HCT116 (cell line): ENCODE measurements around the gene ACVRL1. TPM values are rescaled to one million over a fixed set of nuclear protein-coding genes. Genes with fewer than 3 reads are reported as not detected.

Source experiments
- ATAC-seq: fragments of 200-7000 bp; cut with Tn5 transposase; 2 replicates; pipeline ENCODE4 v1.9.1; 2020; ENCODE audit warnings: mild to moderate bottlenecking, moderate library complexity
- BruUV-seq: library from RNA; stranded (reverse); fragments of 400-500 nt; replicated peaks from 2 replicates; lab custom pipeline; 2021; lab: Mats Ljungman, UMichigan
- CTCF ChIA-PET: fragments of 300-600 bp; sonication (Branson Sonifier 250); formaldehyde crosslinking; loops from one replicate; lab custom pipeline; 2021; ENCODE audit warnings: antibody characterized with exemption; lab: Charles Lee
- POLR2A ChIA-PET: fragments of 300-600, 350-600 bp; sonication (Branson Sonifier 250); formaldehyde crosslinking; loops from one replicate; lab custom pipeline; 2021; ENCODE audit warnings: antibody characterized with exemption; lab: Charles Lee
- RAD21 ChIA-PET, 2 experiments: fragments of 300-600 bp; sonication (Branson Sonifier 250); formaldehyde crosslinking; loops; one replicate each; lab custom pipeline; 2023; ENCODE audit warnings: low total read pairs in 2 of 2; ENCODE audit not compliant: uncharacterized antibody in 2 of 2, unreplicated experiment in 2 of 2, low non-redundant PET in 1 of 2; lab: Charles Lee
- DNase-seq: peaks from one replicate; pipeline ENCODE4 v3.0.0-alpha.2; 2010; ENCODE audit warnings: low read depth, low spot score
- H2AFZ ChIP-seq: fragments of 200-600 bp; shearing (Covaris generic), sonication (generic); 2 replicates; pipeline ENCODE4 v1.6.1; 2017; ENCODE audit warnings: low read depth, mixed run types, mixed read lengths, antibody characterized with exemption, low read length; ENCODE audit not compliant: poor library complexity, severe bottlenecking
- H3K27ac ChIP-seq: 2 replicates; pipeline ENCODE4 v1.5.1; 2012; ENCODE audit warnings: low read depth, low read length
- H3K27me3 ChIP-seq: fragments of 200-600 bp; sonication (generic); 2 replicates; pipeline ENCODE4 v1.6.1; 2016; ENCODE audit warnings: mixed run types, low read length, mixed read lengths; ENCODE audit not compliant: insufficient read depth
- H3K36me3 ChIP-seq, 2 experiments: fragments of 200-500 bp in 1 of 2; fragments of 200-600 bp in 1 of 2; sonication (Bioruptor generic) in 1 of 2; sonication (generic) in 1 of 2; 2 replicates each; pipeline versions ENCODE4 v1.5.1 to v1.6.1; 2014 to 2016; ENCODE audit warnings: low read length in 2 of 2, inconsistent platforms in 1 of 2, mixed read lengths in 1 of 2, mixed run types in 1 of 2; ENCODE audit not compliant: insufficient read depth in 2 of 2, control insufficient read depth in 1 of 2
- H3K4me1 ChIP-seq, 2 experiments: fragments of 200-600 bp in 1 of 2; sonication (generic) in 1 of 2; 2 replicates each; pipeline versions ENCODE4 v1.5.1 to v1.6.1; 2012 to 2017; ENCODE audit warnings: low read length in 2 of 2, inconsistent platforms in 1 of 2, mild to moderate bottlenecking in 1 of 2, mixed read lengths in 1 of 2, mixed run types in 1 of 2, moderate library complexity in 1 of 2; ENCODE audit not compliant: insufficient read depth in 2 of 2, control insufficient read depth in 1 of 2
- H3K4me2 ChIP-seq: fragments of 200-600 bp; sonication (generic); 2 replicates; pipeline ENCODE4 v1.6.1; 2017; ENCODE audit warnings: mixed run types, low read length, mixed read lengths
- H3K4me3 ChIP-seq, 2 experiments: fragments of 200-600 bp in 1 of 2; sonication (generic) in 1 of 2; replicated peaks in 1 of 2; 2 replicates each; pipeline ENCODE4 v1.5.1; 2011 to 2016; ENCODE audit warnings: low read length in 2 of 2, control low read depth in 1 of 2, low read depth in 1 of 2, mild to moderate bottlenecking in 1 of 2, mixed read lengths in 1 of 2, mixed run types in 1 of 2
- H3K79me2 ChIP-seq: fragments of 200-600 bp; sonication (generic); 2 replicates; pipeline ENCODE4 v1.6.1; 2017; ENCODE audit warnings: mild to moderate bottlenecking, mixed run types, low read length, moderate library complexity, mixed read lengths; ENCODE audit not compliant: insufficient read depth
- H3K9ac ChIP-seq: fragments of 200-600 bp; sonication (generic); 2 replicates; pipeline ENCODE4 v1.6.1; 2016; ENCODE audit warnings: low read length, mixed read lengths
- H3K9me2 ChIP-seq: fragments of 200-600 bp; sonication (generic), shearing (Covaris generic); 2 replicates; pipeline ENCODE4 v1.6.1; 2017; ENCODE audit warnings: mixed run types, mild to moderate bottlenecking, moderate library complexity; ENCODE audit not compliant: insufficient read depth
- H3K9me3 ChIP-seq, 2 experiments: fragments of 200-500 bp in 1 of 2; fragments of 200-600 bp in 1 of 2; sonication (Bioruptor generic) in 1 of 2; sonication (generic) in 1 of 2; 2 replicates each; pipeline ENCODE4 v1.6.1; 2014 to 2017; ENCODE audit warnings: low read length in 2 of 2, mixed read lengths in 2 of 2, inconsistent platforms in 1 of 2, low read depth in 1 of 2, mild to moderate bottlenecking in 1 of 2, mixed run types in 1 of 2, moderate library complexity in 1 of 2; ENCODE audit not compliant: control insufficient read depth in 1 of 2, insufficient read depth in 1 of 2
- H4K20me1 ChIP-seq: fragments of 200-600 bp; sonication (generic), shearing (Covaris generic); 2 replicates; pipeline ENCODE4 v1.6.1; 2017; ENCODE audit warnings: mixed run types, mild to moderate bottlenecking, moderate library complexity; ENCODE audit not compliant: insufficient read depth
- ATF3 ChIP-seq: IDR thresholded peaks from 2 replicates; pipeline ENCODE4 v1.6.1; 2012
- ELF1 ChIP-seq: IDR thresholded peaks from 2 replicates; pipeline ENCODE4 v1.6.1; 2012; ENCODE audit warnings: low read depth, borderline replicate concordance
- MAX ChIP-seq: IDR thresholded peaks from 2 replicates; pipeline ENCODE4 v1.6.1; 2012
- REST ChIP-seq: IDR thresholded peaks from 2 replicates; pipeline ENCODE4 v1.6.1; 2012; ENCODE audit warnings: low read depth
- SRF ChIP-seq: IDR thresholded peaks from 2 replicates; pipeline ENCODE4 v1.6.1; 2012; ENCODE audit warnings: low read depth
- ZNF274 ChIP-seq: fragments of 200-500 bp; sonication (Bioruptor generic); IDR thresholded peaks from 2 replicates; pipeline ENCODE4 v1.6.1; 2014; ENCODE audit warnings: mild to moderate bottlenecking, low read depth, low read length, inconsistent platforms
- intact Hi-C: fragments of 100-400 bp; cut with micrococcal nuclease; formaldehyde crosslinking; loops from 2 replicates; pipeline ENCODE4 v1.10.0; 2022
- total RNA-seq: library from RNA; stranded (reverse); gene quantifications from one replicate; pipeline ENCODE4 v1.2.1, GENCODE V29; 2021; ENCODE audit not compliant: unreplicated experiment

ACVRL1 gene
- total RNA-seq, 1 experiment from 2014 or later: 2.5 TPM

GRCh38 chr12:51860986-51861385 lies 46.3 kb upstream of the ACVRL1 start:
- POLR2A ChIA-PET: no interaction called here
- H3K27ac ChIP-seq: no peak overlapping the region
- H3K4me2 ChIP-seq: no peak overlapping the region
- no peak for TF ChIP-seq SRF
- TF ChIP-seq MAX: no peak
- TF ChIP-seq REST: no peak
- no peak for TF ChIP-seq ELF1
- TF ChIP-seq ATF3: no peak
- no peak for TF ChIP-seq ZNF274
- intact Hi-C loops: no loop called here
- H3K9me2 ChIP-seq: no peaks in the 10 kb centered on the region
- no peaks in the 10 kb centered on the region for H4K20me1 ChIP-seq
- no peaks in the 10 kb centered on the region for H3K4me1 ChIP-seq
- no peak for ATAC-seq
- no TSS peak for BruUV-seq
- CTCF ChIA-PET: interaction anchor here (0.8 to 1.2 kb wide), 1 partner anchor 14 kb away, joined by 3 read pairs; no protein-coding TSS in a partner anchor
- H3K79me2 ChIP-seq: no peaks in the 10 kb centered on the region
- H3K4me3 ChIP-seq: no peak overlapping the region
- RAD21 ChIA-PET: no interaction called here
- H3K9me3 ChIP-seq: no peaks in the 10 kb centered on the region
- no peak for DNase-seq
- no peaks in the 10 kb centered on the region for H3K36me3 ChIP-seq
- no peaks in the 10 kb centered on the region for H3K27me3 ChIP-seq
- H2AFZ ChIP-seq: no peak overlapping the region
- no peak overlapping the region for H3K9ac ChIP-seq
